ENCODE results near the gene AMMECR1.

DNA sequence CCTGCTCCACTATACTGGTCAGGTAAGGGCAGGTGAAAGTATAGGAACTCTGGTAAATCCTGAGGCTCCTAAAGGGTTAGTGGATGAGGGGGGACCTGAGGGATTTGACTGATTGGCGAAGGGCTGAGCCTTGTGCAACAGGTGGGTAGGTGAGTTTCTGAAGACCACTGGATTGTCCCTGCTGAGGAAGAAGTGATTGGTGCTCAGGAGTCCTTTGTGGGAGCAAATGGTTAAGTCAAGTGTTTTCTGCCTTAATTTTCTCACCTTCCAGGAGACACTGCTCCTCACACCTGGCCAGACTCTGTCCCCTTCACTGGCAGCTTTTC is 156.6 kb downstream of the AMMECR1 start:
- no peak for TF ChIP-seq CTCF (IDR thresholded peaks at IDR 0.05)
- no peak for TF ChIP-seq POLR2AphosphoS5 (IDR thresholded peaks at IDR 0.05; ENCODE audit: low read depth, low read length)

Measured in Panc1 (cell line).